Activated CD4-positive, alpha-beta T cell treated with anti-CD3 and anti-CD28 coated beads, Interleukin-10, Interleukin-2, amounts not matched to agents 100 ng/mL and 50 ng/mL, durations not matched to agents 16 hours and 8 hours (primary cell): Measurements from ENCODE around the gene IL4R.

Experiments used
- DNase-seq: peaks from one replicate; pipeline ENCODE4 v3.0.0-alpha.2; 2020

The IL4R gene

GRCh38 chr16:27363246-27363632 is 49.5 kb downstream of the IL4R start:
- no peak for DNase-seq

- DNase-seq: no peak
These were observed 50.0 kb downstream of the IL4R start for GRCh38 chr16:27363797-27364196.

GRCh38 chr16:27364493-27365141 is 50.8 kb downstream of the IL4R start:
- DNase-seq: no peak

- DNase-seq: no peak
These were observed 51.6 kb downstream of the IL4R start for GRCh38 chr16:27365142-27366089.

- no peak for DNase-seq
These were observed 53.1 kb downstream of the IL4R start for GRCh38 chr16:27366687-27367460.

GRCh38 chr16:27367461-27368357 is 53.9 kb downstream of the IL4R start:
- DNase-seq: peak; percentile 87

- DNase-seq: no peak
These were observed 54.6 kb downstream of the IL4R start for GRCh38 chr16:27368358-27368722.

- DNase-seq: no peak
These were observed 56.0 kb downstream of the IL4R start for GRCh38 chr16:27369806-27370205.

GRCh38 chr16:27370318-27370717 is 56.5 kb downstream of the IL4R start:
- DNase-seq: no peak

- DNase-seq: no peak
These were observed 59.5 kb downstream of the IL4R start for GRCh38 chr16:27373312-27373711.

- peak; percentile 67 for DNase-seq
These were observed 60.5 kb downstream of the IL4R start for GRCh38 chr16:27374221-27374803.

GRCh38 chr16:27374804-27375425 is 61.1 kb downstream of the IL4R start:
- DNase-seq: peak; percentile 64

- DNase-seq: peak; percentile 70
These were observed 64.1 kb downstream of the IL4R start for GRCh38 chr16:27377666-27378485.

- DNase-seq: peak; percentile 73
These were observed 65.2 kb downstream of the IL4R start for GRCh38 chr16:27378871-27379481.

GRCh38 chr16:27379919-27380318 is 66.1 kb downstream of the IL4R start:
- DNase-seq: no peak

GRCh38 chr16:27381236-27381635 is 67.5 kb downstream of the IL4R start:
- no peak for DNase-seq

- DNase-seq: no peak
These were observed 68.4 kb downstream of the IL4R start for GRCh38 chr16:27381974-27382855.

- no peak for DNase-seq
These were observed 69.9 kb downstream of the IL4R start for GRCh38 chr16:27383556-27384243.
